GM11168 (cell line): Measurements from ENCODE around the gene ADAMTS14.
"Not testable (repeated sequence)": the region's sequence is repeated elsewhere in the genome, so short reads cannot be mapped to it uniquely, and the experiment has no call there.

ENCODE experiments used
- in situ Hi-C: fragments of 300-500 bp; cut with MboI; formaldehyde crosslinking; loops from one replicate; pipeline ENCODE4 v1.12.0; 2022; ENCODE audit warnings: low sequenced_read_pairs; ENCODE audit not compliant: unreplicated experiment

Gene ADAMTS14

GRCh38 chr10:70672165-70673042 is at the start of gene ADAMTS14:
Gene ADAMTS14, plus strand, starts transcription at chr10:70672506. Its CDS starts 297 bp downstream, at chr10:70672803.
- in situ Hi-C loops: no loop called here

GRCh38 chr10:70622541-70622940 is 49.8 kb upstream of the ADAMTS14 start:
- in situ Hi-C loops: no loop called here

- in situ Hi-C loops: no loop called here
These were observed 49.1 kb upstream of the ADAMTS14 start for GRCh38 chr10:70622981-70623844.

- in situ Hi-C loops: no loop called here
These were observed 46.2 kb upstream of the ADAMTS14 start for GRCh38 chr10:70626056-70626455.

GRCh38 chr10:70629338-70629737 is 43.0 kb upstream of the ADAMTS14 start:
- in situ Hi-C loops: no loop called here

- in situ Hi-C loops: not testable (repeated sequence)
These were observed 40.6 kb upstream of the ADAMTS14 start for GRCh38 chr10:70631735-70632134.

- in situ Hi-C loops: no loop called here
These were observed 38.3 kb upstream of the ADAMTS14 start for GRCh38 chr10:70634011-70634410.

- in situ Hi-C loops: not testable (repeated sequence)
These were observed 37.8 kb upstream of the ADAMTS14 start for GRCh38 chr10:70634515-70634914.

- in situ Hi-C loops: not testable (repeated sequence)
These were observed 32.5 kb upstream of the ADAMTS14 start for GRCh38 chr10:70639640-70640383.

- in situ Hi-C loops: not testable (repeated sequence)
These were observed 29.0 kb upstream of the ADAMTS14 start for GRCh38 chr10:70643272-70643671.

GRCh38 chr10:70644959-70645358 is 27.3 kb upstream of the ADAMTS14 start:
- in situ Hi-C loops: not testable (repeated sequence)

GRCh38 chr10:70647086-70647485 is 25.2 kb upstream of the ADAMTS14 start:
- in situ Hi-C loops: no loop called here

GRCh38 chr10:70648427-70648826 is 23.9 kb upstream of the ADAMTS14 start:
- in situ Hi-C loops: no loop called here

- in situ Hi-C loops: no loop called here
These were observed 22.8 kb upstream of the ADAMTS14 start for GRCh38 chr10:70649526-70649925.

- in situ Hi-C loops: no loop called here
These were observed 22.2 kb upstream of the ADAMTS14 start for GRCh38 chr10:70650104-70650503.

GRCh38 chr10:70650718-70651117 is 21.6 kb upstream of the ADAMTS14 start:
- in situ Hi-C loops: no loop called here

GRCh38 chr10:70651661-70652060 is 20.6 kb upstream of the ADAMTS14 start:
- in situ Hi-C loops: no loop called here

GRCh38 chr10:70652761-70653657 is 19.3 kb upstream of the ADAMTS14 start:
- in situ Hi-C loops: no loop called here

- in situ Hi-C loops: no loop called here
These were observed 17.0 kb upstream of the ADAMTS14 start for GRCh38 chr10:70655316-70655715.
